HepG2 (cell line): ENCODE results near the gene KIFAP3. TPM values are rescaled to one million over a fixed set of nuclear protein-coding genes. Genes with fewer than 3 reads are reported as not detected.
"Not testable (repeated sequence)": the region's sequence is repeated elsewhere in the genome, so short reads cannot be mapped to it uniquely, and the experiment has no call there.

Source experiments
- ATAC-seq: fragments of 200-7000 bp; cut with Tn5 transposase; 3 replicates; pipeline ENCODE4 v1.9.1; 2020; ENCODE audit warnings: mild to moderate bottlenecking, moderate library complexity
- BruUV-seq: library from RNA; stranded (reverse); fragments of 400-500 nt; replicated peaks from 2 replicates; lab custom pipeline; 2021; lab: Mats Ljungman, UMichigan
- CTCF ChIA-PET: fragments of 300-600 bp; formaldehyde crosslinking; extraction: SDS; loops from one replicate; lab custom pipeline; 2021; ENCODE audit warnings: low total read pairs, inconsistent platforms, low intra/inter-chr PET ratio; lab: Yijun Ruan, JAX
- POLR2A ChIA-PET: fragments of 350-600 bp; sonication (Branson Sonifier 250); formaldehyde crosslinking; loops from one replicate; lab custom pipeline; 2020; ENCODE audit warnings: antibody characterized with exemption, inconsistent platforms; lab: Yijun Ruan, JAX
- DNase-seq: peaks from one replicate; pipeline ENCODE4 v3.0.0-alpha.2; 2015; ENCODE audit warnings: low spot score
- FAIRE-seq: peaks from 3 replicates; lab custom pipeline; 2011; peaks lifted over from hg19 to GRCh38; lab: Jason Lieb, UNC
- H2AFZ ChIP-seq: one replicate; pipeline ENCODE4 v1.6.1; 2011; ENCODE audit warnings: low read length, inconsistent platforms
- H3K27ac ChIP-seq: fragments of 300-600 bp; 3 replicates; pipeline ENCODE4 v1.8.0; 2011; ENCODE audit warnings: mixed run types, mild to moderate bottlenecking, mixed read lengths, low read length, inconsistent platforms; ENCODE audit not compliant: insufficient read depth; ENCODE audit errors: extremely low read length
- H3K27me3 ChIP-seq, 2 experiments: fragments of 200-600 bp in 1 of 2; 2 replicates in 1 of 2; 3 replicates in 1 of 2; pipeline versions ENCODE4 v1.6.0 to v1.8.0; 2011; ENCODE audit warnings: low read length in 2 of 2, mild to moderate bottlenecking in 2 of 2, moderate library complexity in 2 of 2, inconsistent platforms in 1 of 2; ENCODE audit not compliant: insufficient read depth in 2 of 2, control insufficient read depth in 1 of 2
- H3K36me3 ChIP-seq, 2 experiments: fragments of 200-600 bp in 1 of 2; replicated peaks in 1 of 2; 2 replicates in 1 of 2; 3 replicates in 1 of 2; pipeline versions ENCODE4 v1.5.1 to v1.8.0; 2011; ENCODE audit warnings: low read length in 2 of 2, inconsistent platforms in 1 of 2; ENCODE audit not compliant: insufficient read depth in 2 of 2, control insufficient read depth in 1 of 2
- H3K4me1 ChIP-seq: 2 replicates; pipeline ENCODE4 v1.5.1; 2012; ENCODE audit warnings: low read length, inconsistent platforms; ENCODE audit not compliant: insufficient read depth
- H3K4me2 ChIP-seq: 2 replicates; pipeline ENCODE4 v1.6.0; 2011; ENCODE audit warnings: low read depth, low read length, inconsistent platforms
- H3K4me3 ChIP-seq, 3 experiments: fragments of 200-600 bp in 1 of 3; sonication (generic), shearing (Covaris generic) in 1 of 3; replicated peaks in 1 of 3; 2 replicates each; pipeline ENCODE4 v1.5.1; 2011 to 2016; ENCODE audit warnings: low read length in 3 of 3, inconsistent platforms in 2 of 3, low read depth in 2 of 3, mild to moderate bottlenecking in 2 of 3, control low read depth in 1 of 3, mixed read lengths in 1 of 3; ENCODE audit not compliant: insufficient read depth in 1 of 3
- H3K79me2 ChIP-seq: one replicate; pipeline ENCODE4 v1.6.1; 2011; ENCODE audit warnings: low read length, inconsistent platforms; ENCODE audit not compliant: insufficient read depth
- H3K9ac ChIP-seq: 2 replicates; pipeline ENCODE4 v1.6.0; 2011; ENCODE audit warnings: mild to moderate bottlenecking, low read depth, low read length, inconsistent platforms; ENCODE audit not compliant: insufficient read depth
- H3K9me3 ChIP-seq: 2 replicates; pipeline ENCODE4 v1.5.1; 2012; ENCODE audit warnings: mild to moderate bottlenecking, low read length
- H4K20me1 ChIP-seq: 2 replicates; pipeline ENCODE4 v1.6.0; 2011; ENCODE audit warnings: inconsistent platforms, mild to moderate bottlenecking, low read length, moderate library complexity; ENCODE audit not compliant: insufficient read depth
- ATF7 ChIP-seq, 2 experiments: fragments of 450-650 bp in 1 of 2; sonication (generic) in 1 of 2; formaldehyde crosslinking in 1 of 2; IDR thresholded peaks; 2 replicates each; pipeline versions ENCODE4 v1.4.0 to v1.6.1; 2016 to 2020; ENCODE audit warnings: antibody characterized with exemption in 1 of 2, mild to moderate bottlenecking in 1 of 2, missing genetic modification reagents in 1 of 2
- CENPBD1 ChIP-seq: sonication (generic); formaldehyde crosslinking; IDR thresholded peaks from 2 replicates; pipeline ENCODE4 v1.8.0; 2022; ENCODE audit warnings: missing genetic modification reagents, low read depth, mild to moderate bottlenecking, borderline replicate concordance
- RARA ChIP-seq: IDR thresholded peaks from 2 replicates; pipeline ENCODE4 v1.6.1; 2016; ENCODE audit warnings: missing genetic modification reagents, missing compliant biosample characterization
- RXRB ChIP-seq: IDR thresholded peaks from 2 replicates; pipeline ENCODE4 v1.6.1; 2016; ENCODE audit warnings: borderline replicate concordance, missing genetic modification reagents, missing compliant biosample characterization
- ZNF205 ChIP-seq: IDR thresholded peaks from 2 replicates; pipeline ENCODE4 v1.6.1; 2018; ENCODE audit warnings: missing biosample characterization, missing genetic modification reagents
- ZNF772 ChIP-seq: sonication (generic); formaldehyde crosslinking; IDR thresholded peaks from 2 replicates; pipeline ENCODE4 v1.5.0; 2020; ENCODE audit warnings: mild to moderate bottlenecking, missing genetic modification reagents
- WGBS: methylation state at CpG from one replicate; pipeline ENCODE4 v1.1.6; 2017; ENCODE audit warnings: low lambda C conversion rate; 5-methylcytosine and 5-hydroxymethylcytosine counted together
- in situ Hi-C: cut with HindIII; loops from 2 replicates; pipeline ENCODE4 v1.10.0; 2017; ENCODE audit warnings: low pct_unique_long_range_greater_than_20kb; ENCODE audit not compliant: extremely low pct_ligation_motif_present
- intact Hi-C: fragments of 100-400 bp; cut with micrococcal nuclease; formaldehyde crosslinking; loops from one replicate; pipeline ENCODE4 v1.10.0; 2022; ENCODE audit not compliant: unreplicated experiment
- polyA plus RNA-seq, 8 experiments: library from polyadenylated mRNA; depleted of rRNA in 3 of 8; stranded (reverse) in 7 of 8; unstranded in 1 of 8; fragments of >200 nt; fragmentation: Illumina TruSeq in 4 of 8; extraction: Trizol in 4 of 8; gene quantifications; 2 replicates each; pipeline versions ENCODE4 v1.2.1 to v1.2.3, GENCODE V29; 2011 to 2016; ENCODE audit warnings: low read depth in 4 of 8, missing spikeins in 1 of 8, mixed read lengths in 1 of 8; ENCODE audit not compliant: insufficient read depth in 1 of 8
- total RNA-seq, 5 experiments: library from RNA; depleted of rRNA; stranded (reverse); fragments of >200 nt; fragmentation: Illumina TruSeq; extraction: Trizol; gene quantifications; 2 replicates each; pipeline ENCODE4 v1.2.3, GENCODE V29; 2016; ENCODE audit warnings: low read depth in 1 of 5

KIFAP3 gene
- total and polyA plus RNA-seq, 2 of the 13 experiments (the other 11 are each of a cell fraction or from before 2014, with no cell fraction given) = 3.4 to 10.0 TPM

GRCh38 chr1:170063109-170063826, 11.2 kb downstream of the KIFAP3 start:
- ATAC-seq = no peak
- peaks cover 10% of the 10 kb centered on the region for H3K4me1 ChIP-seq
- no peak overlapping the region for H3K4me3 ChIP-seq
- CTCF ChIA-PET = no interaction called here
- FAIRE-seq = no peak
- no peak overlapping the region for H3K9ac ChIP-seq
- peaks cover 4% of the 10 kb centered on the region; the same call in 1 of the 2 replicates for H3K9me3 ChIP-seq
- H2AFZ ChIP-seq = no peak overlapping the region
- intact Hi-C loops (loop anchor here (10.0 kb wide), 1 partner anchor 168 kb away; the partner anchor contains the start of gene SCYL3), in situ Hi-C loops (no loop called here)
- no peaks in the 10 kb centered on the region for H3K36me3 ChIP-seq
- no peaks in the 10 kb centered on the region for H3K79me2 ChIP-seq
- POLR2A ChIA-PET = no interaction called here
- WGBS = 67% methylated on average over 5 of the region's 5 CpGs
- no peak for TF ChIP-seq CENPBD1 (CRISPR knock-in tag)
- no peak for TF ChIP-seq RXRB (CRISPR knock-in tag)
- TF ChIP-seq RARA (CRISPR knock-in tag) = no peak
- TF ChIP-seq ZNF205 = no peak
- TF ChIP-seq ZNF772 (CRISPR knock-in tag) = no peak
- no peak overlapping the region for H3K4me2 ChIP-seq
- H3K27me3 ChIP-seq = no peaks in the 10 kb centered on the region
- peak; percentile 10 for DNase-seq
- no peaks in the 10 kb centered on the region for H4K20me1 ChIP-seq
- BruUV-seq = no TSS peak
- no peak overlapping the region for H3K27ac ChIP-seq

GRCh38 chr1:170061676-170062075, 12.8 kb downstream of the KIFAP3 start:
- DNase-seq; BruUV-seq; H3K9ac ChIP-seq; H3K27ac ChIP-seq; H4K20me1 ChIP-seq; H3K4me2 ChIP-seq; H3K79me2 ChIP-seq; H3K36me3 ChIP-seq; H3K9me3 ChIP-seq; H3K4me1 ChIP-seq; POLR2A ChIA-PET; CTCF ChIA-PET; TF ChIP-seq ATF7 (CRISPR knock-in tag; IDR thresholded peaks at IDR 0.05): not testable (repeated sequence)
- 82% methylated on average over 4 of the region's 4 CpGs for WGBS
- TF ChIP-seq ATF7 (IDR thresholded peaks at IDR 0.05) = peak; percentile 24; the same call in 1 of the 2 replicates
- TF ChIP-seq, all 625 proteins: peak for 1; not testable (repeated sequence) for 624
- FAIRE-seq, in situ Hi-C loops, H2AFZ ChIP-seq, H3K27me3 ChIP-seq, ATAC-seq, H3K4me3 ChIP-seq: not testable (repeated sequence)
- intact Hi-C loops = loop anchor here (10.0 kb wide), 1 partner anchor 167 kb away; the partner anchor contains the start of gene SCYL3

GRCh38 chr1:170060015-170060520, 14.4 kb downstream of the KIFAP3 start:
- H2AFZ ChIP-seq, H3K36me3 ChIP-seq, H3K27ac ChIP-seq, H3K4me1 ChIP-seq, H3K27me3 ChIP-seq, H3K79me2 ChIP-seq, BruUV-seq, ATAC-seq, DNase-seq, CTCF ChIA-PET, POLR2A ChIA-PET, H3K4me3 ChIP-seq, H4K20me1 ChIP-seq, H3K4me2 ChIP-seq, FAIRE-seq, H3K9ac ChIP-seq, in situ Hi-C loops, H3K9me3 ChIP-seq: not testable (repeated sequence)
- intact Hi-C loops = loop anchor here (10.0 kb wide), 1 partner anchor 165 kb away; the partner anchor contains the start of gene SCYL3
- 34% methylated on average over 3 of the region's 3 CpGs for WGBS
